ENCODE data around the gene ELOVL6.
"Not testable (repeated sequence)": the region's sequence is repeated elsewhere in the genome, so short reads cannot be mapped to it uniquely, and the experiment has no call there.

The ELOVL6 gene

GRCh38 chr4:110119880-110120279 is 78.5 kb downstream of the ELOVL6 start:
- DNase-seq: no peak

- no peak for DNase-seq
Measured at GRCh38 chr4:110119337-110119736, 79.1 kb downstream of the ELOVL6 start.

- no peak for DNase-seq
Measured at GRCh38 chr4:110112056-110112455, 86.4 kb downstream of the ELOVL6 start.

DNA sequence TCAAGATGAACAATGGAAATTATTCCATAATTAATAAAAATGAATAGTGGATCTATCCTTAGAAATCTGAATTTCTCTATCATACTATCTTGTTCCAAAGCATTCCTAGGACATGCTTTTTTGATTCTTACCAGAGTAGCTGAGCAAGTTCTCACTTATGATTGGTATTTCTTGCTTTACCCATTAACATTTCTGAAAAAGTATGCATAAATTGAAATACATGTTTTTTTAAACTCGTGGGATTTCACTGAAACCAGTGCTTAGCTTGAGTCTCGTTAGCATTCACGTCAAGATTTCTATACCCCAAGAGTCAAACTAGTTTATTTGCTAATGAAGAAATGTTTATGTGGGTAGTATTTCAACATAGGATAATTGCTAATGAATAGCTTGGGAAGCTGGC is 89.0 kb downstream of the ELOVL6 start:
- no peak for DNase-seq

- no peak for DNase-seq
Measured at GRCh38 chr4:110108960-110109359, 89.5 kb downstream of the ELOVL6 start.

GRCh38 chr4:110108422-110108821 is 90.0 kb downstream of the ELOVL6 start:
- no peak for DNase-seq

- no peak for DNase-seq
Measured at GRCh38 chr4:110107866-110108265, 90.5 kb downstream of the ELOVL6 start.

- DNase-seq: no peak
Measured at GRCh38 chr4:110106931-110107296, 91.5 kb downstream of the ELOVL6 start.

DNA sequence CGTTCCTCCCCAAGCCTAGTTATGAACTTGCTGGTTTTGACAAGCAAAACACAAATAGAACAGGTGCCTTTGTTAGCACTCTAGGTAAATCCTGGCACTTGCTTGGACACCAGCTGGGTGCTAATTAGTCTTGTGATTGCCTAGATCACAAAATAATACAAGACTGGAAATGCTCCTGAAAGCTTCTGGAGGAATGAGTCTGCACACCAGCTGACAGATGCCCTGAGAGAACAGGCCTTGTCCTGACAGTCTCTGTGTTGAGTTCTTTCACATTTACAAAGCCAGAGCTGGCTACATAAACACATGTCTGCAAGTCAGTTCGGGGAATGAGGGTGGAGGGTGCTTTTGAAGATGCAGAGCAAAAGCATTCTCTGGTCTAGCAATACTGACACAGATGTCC is 93.8 kb downstream of the ELOVL6 start:
- DNase-seq: no peak

DNA sequence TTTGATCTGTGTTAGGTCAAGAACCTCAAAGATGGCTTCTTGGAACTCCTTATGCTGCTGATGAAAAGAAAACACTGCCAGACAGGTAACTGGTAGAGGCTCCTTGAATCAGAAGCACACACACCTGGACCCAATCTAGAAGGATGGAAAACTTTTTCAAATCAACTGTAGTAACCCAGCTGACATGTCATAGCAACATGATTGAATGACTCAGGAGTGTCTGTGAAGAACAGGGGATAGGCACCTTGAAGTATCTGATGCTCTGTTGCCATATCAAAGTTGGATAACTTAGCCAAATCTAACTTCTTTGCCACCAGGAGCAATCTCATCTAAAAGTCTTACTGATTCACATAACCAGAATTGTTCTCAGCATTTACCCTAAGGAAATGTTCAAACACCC is 98.8 kb downstream of the ELOVL6 start:
- no peak for DNase-seq

DNA sequence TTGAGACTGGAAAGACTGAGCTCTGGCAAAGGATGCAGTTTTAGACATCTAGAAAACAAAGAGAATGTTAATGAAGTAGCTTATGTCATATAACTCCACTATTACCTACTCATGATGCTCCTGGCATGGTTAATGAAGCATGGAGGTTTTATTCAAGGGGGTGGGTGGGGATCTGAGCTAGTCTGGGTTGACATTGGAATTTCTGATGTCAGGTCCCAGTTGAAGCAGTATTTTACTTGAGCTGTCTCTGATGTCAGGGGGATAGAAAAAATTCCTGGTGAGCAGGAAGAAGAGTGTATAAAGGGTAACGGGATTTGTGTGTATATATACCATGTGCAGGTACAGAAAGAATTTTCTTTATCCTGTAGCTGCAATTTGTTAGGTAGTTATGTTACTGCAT is 102.0 kb downstream of the ELOVL6 start:
- DNase-seq: no peak

DNA sequence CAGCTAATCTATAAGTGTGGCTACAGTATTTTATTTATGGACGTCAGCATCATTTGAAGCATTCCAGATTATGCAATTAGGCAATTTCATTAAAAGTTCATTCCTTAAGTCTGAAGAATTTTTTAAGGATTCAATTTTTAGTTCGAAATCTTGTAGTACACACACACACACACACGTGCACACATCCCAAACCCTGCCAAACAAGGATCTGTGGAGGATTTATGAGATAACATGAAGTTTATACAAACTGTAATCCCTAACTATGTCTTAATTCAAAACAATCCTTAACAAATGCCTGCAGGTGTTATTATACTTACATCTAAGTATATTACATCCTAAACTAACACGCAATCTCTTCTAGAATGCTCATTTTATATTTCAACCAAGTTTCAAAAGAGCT is 105.8 kb downstream of the ELOVL6 start:
- no peak for DNase-seq

DNA sequence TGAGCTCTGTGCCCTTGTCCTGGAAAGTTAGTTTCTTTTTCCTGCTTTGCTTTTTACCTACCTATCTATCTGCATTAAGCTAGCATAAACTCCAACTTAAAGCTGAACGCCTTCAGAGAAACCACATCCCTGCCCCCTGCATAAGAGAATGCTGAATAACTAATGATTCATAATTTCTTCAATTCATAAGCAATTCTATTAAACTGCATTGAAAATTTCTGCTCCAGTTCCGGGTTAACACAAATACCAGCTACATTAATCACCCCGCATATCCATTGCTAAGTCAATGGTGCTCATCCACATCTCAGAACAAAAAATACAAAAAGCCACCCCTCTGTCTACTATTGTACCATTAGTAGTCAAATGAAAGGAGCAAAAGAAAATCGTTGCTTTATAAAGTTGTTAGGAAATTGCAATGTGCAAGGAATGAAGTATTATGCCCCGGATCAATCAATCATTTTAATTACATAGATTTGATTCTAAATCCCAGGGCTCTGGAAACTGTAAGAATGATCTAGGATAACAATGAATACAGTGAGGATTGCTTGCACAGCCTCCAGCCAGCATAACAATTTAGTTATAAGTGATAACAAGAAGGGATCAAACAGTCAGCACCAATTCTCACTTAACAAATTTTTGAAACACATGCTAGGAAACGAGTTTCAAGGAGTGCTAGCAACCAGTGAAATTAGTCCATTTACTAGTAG is 106.8 kb downstream of the ELOVL6 start:
- DNase-seq: no peak

- DNase-seq: peak; percentile 4
Measured at GRCh38 chr4:110088670-110089069, 109.7 kb downstream of the ELOVL6 start.

- no peak for DNase-seq
Measured at GRCh38 chr4:110087070-110087708, 111.2 kb downstream of the ELOVL6 start.

- peak; percentile 11 for DNase-seq
Measured at GRCh38 chr4:110085131-110085530, 113.3 kb downstream of the ELOVL6 start.

GRCh38 chr4:110084154-110084553 is 114.3 kb downstream of the ELOVL6 start:
- no peak for DNase-seq

DNA sequence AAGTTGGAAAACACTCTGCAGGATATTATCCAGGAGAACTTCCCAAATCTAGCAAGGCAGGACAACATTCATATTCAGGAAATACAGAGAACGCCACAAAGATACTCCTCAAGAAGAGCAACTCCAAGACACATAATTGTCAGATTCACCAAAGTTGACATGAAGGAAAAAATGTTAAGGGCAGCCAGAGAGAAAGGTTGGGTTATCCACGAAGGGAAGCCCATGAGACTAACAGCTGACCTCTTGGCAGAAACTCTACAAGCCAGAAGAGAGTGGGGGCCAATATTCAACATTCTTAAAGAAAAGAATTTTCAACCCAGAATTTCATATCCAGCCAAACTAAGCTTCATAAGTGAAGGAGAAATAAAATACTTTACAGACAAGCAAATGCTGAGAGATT is 120.3 kb downstream of the ELOVL6 start:
- DNase-seq: not testable (repeated sequence)

DNA sequence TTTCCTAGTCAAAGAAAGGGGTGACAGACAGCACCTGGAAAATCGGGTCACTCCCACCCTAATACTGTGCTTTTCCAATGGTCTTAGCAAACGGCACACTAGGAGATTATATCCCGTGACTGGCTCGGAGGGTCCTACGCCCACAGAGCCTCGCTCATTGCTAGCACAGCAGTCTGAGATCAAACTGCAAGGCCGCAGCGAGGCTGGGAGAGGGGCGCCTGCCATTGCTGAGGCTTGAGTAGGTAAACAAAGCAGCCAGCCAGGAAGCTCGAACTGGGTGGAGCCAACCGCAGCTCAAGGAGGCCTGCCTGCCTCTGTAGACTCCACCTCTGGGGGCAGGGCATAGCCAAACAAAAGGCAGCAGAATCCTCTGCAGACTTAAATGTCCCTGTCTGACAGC is 121.6 kb downstream of the ELOVL6 start:
- not testable (repeated sequence) for DNase-seq

DNA sequence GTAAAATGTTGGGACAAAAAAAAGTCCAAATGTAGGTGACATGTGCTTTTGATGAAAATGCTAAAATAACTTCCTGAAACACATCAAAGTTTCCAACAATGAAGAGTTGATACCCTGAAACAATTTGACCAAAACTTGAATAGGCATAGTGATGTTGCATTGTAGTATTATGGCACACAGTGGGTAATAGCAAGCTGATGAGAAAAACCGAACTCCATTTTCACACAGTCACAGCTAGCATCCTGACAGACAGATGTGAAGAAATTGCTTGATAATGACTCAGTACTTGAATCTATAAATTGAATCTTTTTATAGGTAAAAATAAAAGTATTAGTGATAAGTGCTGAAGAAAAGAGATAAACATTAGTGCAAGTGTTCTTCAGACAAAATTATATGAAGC is 122.5 kb downstream of the ELOVL6 start:
- no peak for DNase-seq

GRCh38 chr4:110075083-110075738 is 123.2 kb downstream of the ELOVL6 start:
- DNase-seq: no peak

DNA sequence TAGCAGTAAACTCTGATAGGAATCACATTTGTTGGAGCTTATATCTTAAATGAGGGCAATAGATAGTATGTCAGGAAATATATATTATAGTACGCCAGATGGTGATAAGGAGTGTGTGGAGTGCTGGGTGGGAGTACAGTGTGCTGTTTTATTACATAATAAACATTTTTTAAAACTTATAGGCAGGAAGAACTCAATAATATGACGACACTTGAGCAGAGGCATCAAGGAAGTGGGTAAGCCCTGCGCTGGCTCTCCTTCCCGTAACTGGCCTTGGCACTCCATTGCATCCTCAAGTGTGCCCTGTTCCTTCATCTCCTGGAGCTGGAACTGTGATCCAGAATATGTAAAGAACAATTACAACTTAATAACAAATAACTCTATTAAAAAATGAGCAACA is 123.8 kb downstream of the ELOVL6 start:
- DNase-seq: no peak

DNA sequence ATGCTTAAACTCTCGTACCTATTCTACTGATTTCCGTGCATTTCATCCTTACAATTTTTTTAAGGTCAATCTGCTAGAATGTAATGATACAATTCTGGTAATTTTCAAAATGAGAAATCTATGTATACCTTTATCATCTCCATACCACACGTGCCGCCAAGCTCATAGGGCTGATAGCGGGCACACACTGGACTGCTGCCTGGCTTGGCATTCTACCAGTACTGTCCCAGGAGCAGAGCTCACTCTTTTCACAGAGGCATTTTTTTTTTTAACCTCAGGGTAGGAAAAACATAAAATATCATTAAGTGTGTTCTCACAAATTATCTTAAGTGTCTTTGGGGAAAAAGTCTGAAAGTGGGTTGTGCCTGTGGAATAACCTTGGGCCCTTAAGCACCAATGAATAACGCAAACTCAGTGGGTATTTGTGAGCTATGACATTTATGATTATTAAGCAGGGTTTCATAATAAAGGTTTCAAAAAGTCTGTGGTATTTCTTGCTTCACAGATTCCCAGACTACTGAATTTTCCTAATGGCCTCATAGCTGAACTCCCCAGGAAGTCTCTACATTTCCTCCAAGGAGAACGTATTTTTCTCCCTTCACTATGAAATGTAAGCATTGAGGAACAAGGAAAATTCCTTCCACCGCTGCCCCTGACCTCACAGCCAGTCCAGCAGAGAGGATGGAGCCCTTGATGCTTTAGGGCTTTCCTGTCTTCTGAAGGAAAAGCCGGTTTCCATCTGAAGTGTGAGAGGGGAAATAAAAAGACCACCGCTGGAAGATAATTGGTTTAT is 125.2 kb downstream of the ELOVL6 start:
- no peak for DNase-seq

DNA sequence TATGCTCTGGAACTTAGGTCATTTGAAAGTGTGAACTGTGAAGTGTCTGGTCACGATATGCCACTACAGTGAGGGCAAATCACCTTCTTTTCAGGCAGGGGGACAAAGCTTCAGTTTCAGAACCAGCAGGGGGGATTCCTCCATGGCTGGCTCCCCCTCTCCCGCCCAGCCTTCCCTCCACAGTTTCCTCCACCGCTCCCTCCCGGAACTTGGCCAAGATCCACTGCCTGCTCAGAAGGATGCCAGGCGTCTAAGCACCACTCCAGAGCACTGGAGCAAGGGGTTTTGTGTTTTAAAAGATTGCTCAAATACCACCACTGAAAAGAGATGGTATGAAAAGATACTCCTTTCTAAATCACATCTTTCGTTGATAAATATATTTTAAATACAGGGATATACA is 126.9 kb downstream of the ELOVL6 start:
- DNase-seq: no peak
